Tibial nerve (tissue), 4 donors: ENCODE measurements around the gene AK3. TPM values are rescaled to one million over a fixed set of nuclear protein-coding genes. Genes with fewer than 3 reads are reported as not detected.

Source experiments
- DNase-seq, 2 donors: peaks; one replicate each; pipeline ENCODE4 v3.0.0-alpha.2; 2019; ENCODE audit warnings: low spot score in 2 of 2
- H3K27ac ChIP-seq, 4 donors: fragments of 200-600 bp; sonication (generic) in 3 of 4; one replicate each; pipeline ENCODE4 v1.5.1; 2017 to 2019; ENCODE audit warnings: mild to moderate bottlenecking in 1 of 4
- H3K27me3 ChIP-seq, 2 donors: fragments of 200-600 bp; sonication (generic) in 1 of 2; one replicate each; pipeline versions ENCODE4 v1.5.1 to v1.6.0; 2017 to 2019
- H3K36me3 ChIP-seq, 3 donors: fragments of 200-600 bp; sonication (generic); one replicate each; pipeline ENCODE4 v1.5.1; 2018 to 2019
- H3K4me1 ChIP-seq, 4 donors: fragments of 200-600 bp; sonication (generic) in 3 of 4; one replicate each; pipeline ENCODE4 v1.5.1; 2017 to 2019
- H3K4me3 ChIP-seq, 4 donors: fragments of 200-600 bp; sonication (generic) in 3 of 4; one replicate each; pipeline ENCODE4 v1.5.1; 2017 to 2019; ENCODE audit warnings: mild to moderate bottlenecking in 1 of 4, moderate library complexity in 1 of 4
- H3K9me3 ChIP-seq, 4 donors: fragments of 200-600 bp; sonication (generic) in 3 of 4; one replicate each; pipeline ENCODE4 v1.5.1; 2017 to 2019
- CTCF ChIP-seq, 5 experiments: fragments of 200-600 bp in 3 of 5; fragments of 450-650 bp in 2 of 5; sonication (generic) in 3 of 5; IDR thresholded peaks; one replicate each; pipeline ENCODE4 v1.5.1; 2016 to 2019; ENCODE audit warnings: antibody characterized with exemption in 5 of 5, mild to moderate bottlenecking in 3 of 5, moderate library complexity in 2 of 5
- EP300 ChIP-seq, 2 donors: sonication (generic); formaldehyde crosslinking; IDR thresholded peaks; one replicate each; pipeline ENCODE4 v1.6.1; 2017; ENCODE audit warnings: antibody characterized with exemption in 2 of 2, mild to moderate bottlenecking in 1 of 2
- POLR2A ChIP-seq, 2 donors: fragments of 450-650 bp; IDR thresholded peaks; one replicate each; pipeline ENCODE4 v1.6.1; 2017; ENCODE audit warnings: antibody characterized with exemption in 2 of 2, mild to moderate bottlenecking in 2 of 2, moderate library complexity in 2 of 2
- WGBS, 2 donors: methylation state at CpG; one replicate each; pipeline ENCODE4 v1.1.5; 2018; 5-methylcytosine and 5-hydroxymethylcytosine counted together
- total RNA-seq, 4 donors: library from RNA; depleted of rRNA; stranded (reverse); fragments of >200 nt; gene quantifications; one replicate each; pipeline ENCODE4 v1.1.0, GENCODE V29; 2016

Gene AK3
- total RNA-seq, 4 donors from 2014 or later: 70.2 to 97.5 (median 93.4) TPM

GRCh38 chr9:4677392-4677791, 63.6 kb downstream of the AK3 start:
- no peaks in the 10 kb centered on the region for H3K27me3 ChIP-seq
- no peak overlapping the region for H3K27ac ChIP-seq
- peaks cover 0 to 24% (median 15%) of the 10 kb centered on the region in 4 donors for H3K4me1 ChIP-seq
- TF ChIP-seq EP300 (IDR thresholded peaks at IDR 0.05) (no peak), CTCF (IDR thresholded peaks at IDR 0.05) (no peak), POLR2A (IDR thresholded peaks at IDR 0.05) (no peak)
- no peak for DNase-seq
- no peaks in the 10 kb centered on the region for H3K36me3 ChIP-seq
- H3K4me3 ChIP-seq: no peak overlapping the region
- H3K9me3 ChIP-seq: no peaks in the 10 kb centered on the region
- 83 to 95% methylated on average over 3 of the region's 3 CpGs for WGBS, 2 donors

DNA sequence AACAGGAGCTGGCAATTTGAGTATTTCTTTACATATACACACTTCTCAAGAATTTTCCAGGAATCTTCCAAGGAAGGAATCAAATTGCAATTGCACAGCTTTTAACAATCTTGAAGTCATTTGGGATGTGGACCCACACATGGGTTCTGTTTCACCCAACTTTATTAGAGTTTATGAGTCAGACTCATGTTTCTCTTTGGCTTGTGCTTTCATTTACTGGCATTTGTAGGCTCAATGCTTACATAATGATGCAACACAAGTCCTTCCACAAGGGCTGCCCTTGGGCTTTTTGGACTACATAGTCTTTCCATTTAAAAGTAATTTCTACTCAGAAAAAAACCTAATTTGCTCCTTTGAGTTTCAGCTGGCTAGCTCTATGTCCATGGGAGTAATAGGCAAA, 66.2 kb downstream of the AK3 start:
- no peak for DNase-seq
- no peaks in the 10 kb centered on the region for H3K36me3 ChIP-seq
- H3K4me3 ChIP-seq: no peak overlapping the region
- peaks cover 0 to 9% (median 4%) of the 10 kb centered on the region in 4 donors for H3K4me1 ChIP-seq
- H3K27me3 ChIP-seq: no peaks in the 10 kb centered on the region
- no peak overlapping the region for H3K27ac ChIP-seq
- H3K9me3 ChIP-seq: no peaks in the 10 kb centered on the region
- no peak for TF ChIP-seq EP300 (IDR thresholded peaks at IDR 0.05)
- no peak for TF ChIP-seq POLR2A (IDR thresholded peaks at IDR 0.05)
- no peak for TF ChIP-seq CTCF (IDR thresholded peaks at IDR 0.05)

DNA sequence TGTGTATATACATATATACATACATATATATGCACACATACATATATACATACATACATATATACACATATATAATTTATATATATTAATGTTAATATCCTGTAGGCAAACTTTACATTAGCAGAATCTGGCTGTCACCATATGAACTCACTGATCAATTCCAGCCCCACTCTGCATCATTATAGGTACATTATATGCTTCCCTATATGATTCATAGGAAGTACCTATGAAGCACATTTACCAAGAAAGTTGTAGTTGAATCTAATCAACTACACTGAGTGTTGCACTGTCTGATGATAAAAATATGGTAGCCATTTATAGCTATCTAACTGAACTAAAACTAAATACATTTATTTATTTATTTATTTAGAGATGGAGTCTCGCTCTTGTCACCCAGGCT, 69.3 kb downstream of the AK3 start:
- Histone ChIP-seq H3K27me3 (no peaks in the 10 kb centered on the region), H3K4me3 (no peak overlapping the region), H3K4me1 (peaks cover 0 to 3% (median 0%) of the 10 kb centered on the region in 4 donors), H3K9me3 (no peaks in the 10 kb centered on the region), H3K27ac (no peak overlapping the region), H3K36me3 (no peaks in the 10 kb centered on the region)
- 96% methylated on average over 1 of the region's 1 CpG for WGBS, 2 donors
- DNase-seq: no peak
- TF ChIP-seq POLR2A (IDR thresholded peaks at IDR 0.05): no peak
- TF ChIP-seq EP300 (IDR thresholded peaks at IDR 0.05): no peak
- TF ChIP-seq CTCF (IDR thresholded peaks at IDR 0.05): no peak

GRCh38 chr9:4670591-4670990, 70.4 kb downstream of the AK3 start:
- no peak overlapping the region for H3K27ac ChIP-seq
- TF ChIP-seq POLR2A (IDR thresholded peaks at IDR 0.05) (no peak), EP300 (IDR thresholded peaks at IDR 0.05) (no peak), CTCF (IDR thresholded peaks at IDR 0.05) (no peak)
- no peaks in the 10 kb centered on the region for H3K27me3 ChIP-seq
- peaks cover 0 to 11% (median under 1%) of the 10 kb centered on the region in 4 donors for H3K4me1 ChIP-seq
- no peak overlapping the region for H3K4me3 ChIP-seq
- DNase-seq: no peak
- H3K9me3 ChIP-seq: no peaks in the 10 kb centered on the region
- H3K36me3 ChIP-seq: no peaks in the 10 kb centered on the region
- WGBS, 2 donors: 75 to 81% methylated on average over 3 of the region's 3 CpGs

DNA sequence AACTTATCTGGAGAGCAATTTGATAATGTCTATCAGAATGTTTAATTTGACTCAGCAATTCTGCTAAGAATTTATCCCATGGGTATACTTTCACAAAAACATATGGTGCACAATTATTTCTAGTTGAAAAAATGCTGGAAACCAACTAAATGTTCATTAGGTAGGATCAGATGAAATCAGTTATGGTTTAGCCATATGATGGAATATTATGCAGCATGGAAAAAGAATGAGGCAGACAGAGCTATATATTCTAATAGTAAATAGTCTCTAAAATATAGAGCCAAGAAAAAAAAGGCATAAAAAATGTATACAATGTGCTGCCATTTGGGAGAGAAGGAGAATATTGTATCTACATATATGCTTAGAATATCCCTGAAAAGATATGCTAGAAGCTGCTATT, 71.1 kb downstream of the AK3 start:
- H3K4me1 ChIP-seq: peaks cover 0 to 17% (median 7%) of the 10 kb centered on the region in 4 donors
- TF ChIP-seq POLR2A (IDR thresholded peaks at IDR 0.05) (no peak), EP300 (IDR thresholded peaks at IDR 0.05) (no peak), CTCF (IDR thresholded peaks at IDR 0.05) (no peak)
- no peaks in the 10 kb centered on the region for H3K27me3 ChIP-seq
- no peak overlapping the region for H3K4me3 ChIP-seq
- H3K36me3 ChIP-seq: no peaks in the 10 kb centered on the region
- H3K27ac ChIP-seq: no peak overlapping the region
- no peak for DNase-seq
- H3K9me3 ChIP-seq: no peaks in the 10 kb centered on the region
